GM19452 (cell line): ENCODE results near the gene CSRNP3.
"Not testable (repeated sequence)": the region's sequence is repeated elsewhere in the genome, so short reads cannot be mapped to it uniquely, and the experiment has no call there.

ENCODE experiments used
- ATAC-seq: cut with Tn5 transposase; IDR thresholded peaks from one replicate; pipeline ENCODE4 v1.9.1; 2021; ENCODE audit not compliant: unreplicated experiment

Gene CSRNP3

GRCh38 chr2:165629776-165630175 is 160.3 kb downstream of the CSRNP3 start:
- no peak for ATAC-seq

- no peak for ATAC-seq
These were observed 160.7 kb downstream of the CSRNP3 start for GRCh38 chr2:165630236-165630635.

GRCh38 chr2:165631089-165631488 is 161.6 kb downstream of the CSRNP3 start:
- no peak for ATAC-seq

GRCh38 chr2:165632594-165632993 is 163.1 kb downstream of the CSRNP3 start:
- ATAC-seq: no peak

GRCh38 chr2:165633431-165633830 is 163.9 kb downstream of the CSRNP3 start:
- no peak for ATAC-seq

GRCh38 chr2:165634282-165634681 is 164.8 kb downstream of the CSRNP3 start:
- ATAC-seq: no peak

- no peak for ATAC-seq
These were observed 165.4 kb downstream of the CSRNP3 start for GRCh38 chr2:165634855-165635254.

- no peak for ATAC-seq
These were observed 166.0 kb downstream of the CSRNP3 start for GRCh38 chr2:165635532-165635931.

GRCh38 chr2:165636959-165637358 is 167.5 kb downstream of the CSRNP3 start:
- ATAC-seq: no peak

GRCh38 chr2:165637396-165637795 is 167.9 kb downstream of the CSRNP3 start:
- ATAC-seq: no peak

- no peak for ATAC-seq
These were observed 170.0 kb downstream of the CSRNP3 start for GRCh38 chr2:165639504-165639903.

GRCh38 chr2:165640247-165640929 is 170.9 kb downstream of the CSRNP3 start:
- no peak for ATAC-seq

- ATAC-seq: no peak
These were observed 176.7 kb downstream of the CSRNP3 start for GRCh38 chr2:165645930-165646831.

- no peak for ATAC-seq
These were observed 177.9 kb downstream of the CSRNP3 start for GRCh38 chr2:165647409-165647808.

GRCh38 chr2:165648801-165649200 is 179.3 kb downstream of the CSRNP3 start:
- ATAC-seq: no peak

- no peak for ATAC-seq
These were observed 181.7 kb downstream of the CSRNP3 start for GRCh38 chr2:165651233-165651632.

GRCh38 chr2:165655661-165656060 is 186.2 kb downstream of the CSRNP3 start:
- no peak for ATAC-seq

- ATAC-seq: no peak
These were observed 190.9 kb downstream of the CSRNP3 start for GRCh38 chr2:165660361-165660760.

- ATAC-seq: no peak
These were observed 193.2 kb downstream of the CSRNP3 start for GRCh38 chr2:165662720-165663119.

- ATAC-seq: no peak
These were observed 196.1 kb downstream of the CSRNP3 start for GRCh38 chr2:165665614-165666013.

- ATAC-seq: not testable (repeated sequence)
These were observed 196.6 kb downstream of the CSRNP3 start for GRCh38 chr2:165666073-165666472.

- no peak for ATAC-seq
These were observed 197.1 kb downstream of the CSRNP3 start for GRCh38 chr2:165666605-165667004.
